HFFc6 (cell line): ENCODE measurements around the gene REEP1. TPM values are rescaled to one million over a fixed set of nuclear protein-coding genes. Genes with fewer than 3 reads are reported as not detected.
A peak's percentile ranks its signal among the peaks of the same experiment; 100 is the strongest.
"Not testable (repeated sequence)": the region's sequence is repeated elsewhere in the genome, so short reads cannot be mapped to it uniquely, and the experiment has no call there.

Experiments
- DNase-seq: peaks from one replicate; pipeline ENCODE4 v3.0.0-alpha.2; 2018
- H3K27ac Mint-ChIP-seq: 2 replicates; pipeline ENCODE4 v1.8.0; 2020; ENCODE audit warnings: mild to moderate bottlenecking, mixed read lengths
- H3K27me3 Mint-ChIP-seq: 2 replicates; pipeline ENCODE4 v1.8.0; 2021; ENCODE audit warnings: mild to moderate bottlenecking, moderate library complexity, mixed read lengths; ENCODE audit not compliant: insufficient read depth
- H3K36me3 Mint-ChIP-seq: 2 replicates; pipeline ENCODE4 v1.8.0; 2021; ENCODE audit warnings: low read depth, mixed read lengths
- H3K4me1 Mint-ChIP-seq: 2 replicates; pipeline ENCODE4 v1.8.0; 2020; ENCODE audit warnings: low read depth, mixed read lengths
- H3K4me3 Mint-ChIP-seq: 2 replicates; pipeline ENCODE4 v1.8.0; 2020; ENCODE audit warnings: mild to moderate bottlenecking, moderate library complexity, mixed read lengths
- H3K9me3 Mint-ChIP-seq: 2 replicates; pipeline ENCODE4 v1.8.0; 2020; ENCODE audit warnings: mild to moderate bottlenecking, mixed read lengths
- CTCF ChIP-seq: fragments of 200-600 bp; sonication (generic); IDR thresholded peaks from 2 replicates; pipeline ENCODE4 v1.5.0; 2021; ENCODE audit warnings: antibody characterized with exemption, mild to moderate bottlenecking
- total RNA-seq, 6 experiments: library from RNA; stranded (reverse); fragmentation: NEBNext Ultra II Directional; extraction: Animal tissue kit (Norgen Biotek cat#: 25700); gene quantifications; 2 replicates in 1 of 6; 3 replicates in 5 of 6; pipeline ENCODE4 v1.2.3, GENCODE V29; 2021

REEP1 gene
- total RNA-seq, 6 experiments from 2014 or later, result 0.07 to 0.23 (median 0.15) TPM

- Mint-ChIP-seq H3K4me3 (no peak overlapping the region), H3K9me3 (no peaks in the 10 kb centered on the region), H3K4me1 (peaks cover 13% of the 10 kb centered on the region), H3K27ac (peak overlapping the region; percentile 48; the same call in 1 of the 2 replicates), H3K36me3 (no peaks in the 10 kb centered on the region), H3K27me3 (peaks cover 22% of the 10 kb centered on the region)
- TF ChIP-seq CTCF, result no peak
- DNase-seq, result no peak
Measured at GRCh38 chr2:86249176-86249575, 88.2 kb downstream of the REEP1 start.

- DNase-seq, H3K9me3 Mint-ChIP-seq, H3K36me3 Mint-ChIP-seq, H3K27ac Mint-ChIP-seq, H3K4me3 Mint-ChIP-seq: not testable (repeated sequence)
- peaks cover 12% of the 10 kb centered on the region for H3K4me1 Mint-ChIP-seq
- peaks cover 37% of the 10 kb centered on the region for H3K27me3 Mint-ChIP-seq
Measured at GRCh38 chr2:86245222-86245621, 92.2 kb downstream of the REEP1 start.

- H3K36me3 Mint-ChIP-seq, H3K27ac Mint-ChIP-seq, DNase-seq, H3K4me1 Mint-ChIP-seq, H3K4me3 Mint-ChIP-seq, H3K9me3 Mint-ChIP-seq: not testable (repeated sequence)
- peaks cover 41% of the 10 kb centered on the region for H3K27me3 Mint-ChIP-seq
Measured at GRCh38 chr2:86244781-86245180, 92.6 kb downstream of the REEP1 start.

- Mint-ChIP-seq H3K27ac (no peak overlapping the region), H3K36me3 (no peaks in the 10 kb centered on the region), H3K4me3 (no peak overlapping the region), H3K4me1 (peaks cover 2% of the 10 kb centered on the region), H3K9me3 (no peaks in the 10 kb centered on the region), H3K27me3 (peaks cover 45% of the 10 kb centered on the region)
- DNase-seq, result no peak
- TF ChIP-seq CTCF, result no peak
Measured at GRCh38 chr2:86243950-86244733, 93.3 kb downstream of the REEP1 start.

GRCh38 chr2:86243272-86243671 lies 94.2 kb downstream of the REEP1 start:
- no peak for TF ChIP-seq CTCF
- Mint-ChIP-seq H3K4me1 (no peaks in the 10 kb centered on the region), H3K9me3 (no peaks in the 10 kb centered on the region), H3K4me3 (no peak overlapping the region), H3K27me3 (peaks cover 47% of the 10 kb centered on the region), H3K27ac (no peak overlapping the region), H3K36me3 (no peaks in the 10 kb centered on the region)
- no peak for DNase-seq

GRCh38 chr2:86241611-86242010 lies 95.8 kb downstream of the REEP1 start:
- peaks cover 47% of the 10 kb centered on the region for H3K27me3 Mint-ChIP-seq
- H3K4me3 Mint-ChIP-seq, result no peak overlapping the region
- H3K27ac Mint-ChIP-seq, result no peak overlapping the region
- no peak for TF ChIP-seq CTCF
- DNase-seq, result no peak
- no peaks in the 10 kb centered on the region for H3K9me3 Mint-ChIP-seq
- H3K36me3 Mint-ChIP-seq, result no peaks in the 10 kb centered on the region
- H3K4me1 Mint-ChIP-seq, result no peaks in the 10 kb centered on the region
